Ishikawa (cell line): ENCODE data around the gene OTOR.

Experiments
- CEBPB ChIP-seq: IDR thresholded peaks from 2 replicates; pipeline ENCODE4 v1.6.1; 2012
- CREB1 ChIP-seq: IDR thresholded peaks from 2 replicates; pipeline ENCODE4 v1.6.1; 2012; ENCODE audit warnings: low read depth
- EGR1 ChIP-seq: IDR thresholded peaks from 2 replicates; pipeline ENCODE4 v1.6.1; 2012
- EP300 ChIP-seq: IDR thresholded peaks from 2 replicates; pipeline ENCODE4 v1.6.1; 2012; ENCODE audit warnings: borderline replicate concordance
- FOXM1 ChIP-seq: IDR thresholded peaks from 2 replicates; pipeline ENCODE4 v1.6.1; 2012; ENCODE audit warnings: low read depth, borderline replicate concordance
- NFIC ChIP-seq: IDR thresholded peaks from 2 replicates; pipeline ENCODE4 v1.6.1; 2012
- RAD21 ChIP-seq: IDR thresholded peaks from 2 replicates; pipeline ENCODE4 v1.6.1; 2012; ENCODE audit warnings: low read depth
- TAF1 ChIP-seq: IDR thresholded peaks from 2 replicates; pipeline ENCODE4 v1.6.1; 2012; ENCODE audit warnings: low read depth, mild to moderate bottlenecking
- TCF12 ChIP-seq: IDR thresholded peaks from 2 replicates; pipeline ENCODE4 v1.6.1; 2012; ENCODE audit warnings: low read depth
- TEAD4 ChIP-seq: IDR thresholded peaks from 2 replicates; pipeline ENCODE4 v1.6.1; 2012
- YY1 ChIP-seq: IDR thresholded peaks from 2 replicates; pipeline ENCODE4 v1.6.1; 2012; ENCODE audit warnings: low read depth
- ZBTB7A ChIP-seq: IDR thresholded peaks from 2 replicates; pipeline ENCODE4 v1.6.1; 2012; ENCODE audit warnings: low read depth
- TF ChIP-seq, protein P1 (sequence below): IDR thresholded peaks from 2 replicates; pipeline ENCODE4 v1.6.1; 2012; ENCODE audit warnings: low read depth, mild to moderate bottlenecking
- TF ChIP-seq, protein P2 (sequence below): IDR thresholded peaks from 2 replicates; pipeline ENCODE4 v1.6.1; 2012
- TF ChIP-seq, protein P3 (sequence below): IDR thresholded peaks from 2 replicates; pipeline ENCODE4 v1.6.1; 2012

Gene OTOR

DNA sequence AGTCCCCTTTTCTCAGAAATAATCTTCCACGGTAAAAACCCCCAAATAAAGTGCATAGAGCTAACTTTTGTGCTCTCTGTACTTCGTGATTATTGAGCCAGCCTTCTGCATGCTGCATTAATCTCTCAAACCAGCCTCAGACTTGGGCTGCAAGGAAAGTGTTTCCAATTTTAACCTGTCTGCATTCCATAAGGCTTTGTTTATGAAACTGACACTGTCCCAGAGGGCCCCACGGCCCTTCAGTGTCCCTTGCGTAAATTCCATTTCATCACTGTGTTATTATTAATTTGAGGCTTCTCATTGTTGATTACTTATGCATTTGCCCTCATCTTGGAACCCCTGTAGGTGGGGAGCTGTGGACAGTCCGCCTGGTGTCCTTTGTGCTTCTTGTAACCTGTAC lies 33.9 kb upstream of the OTOR start:
- TF ChIP-seq TEAD4 (no peak), TCF12 (no peak), EP300 (no peak), EGR1 (no peak), YY1 (no peak), RAD21 (no peak), NFIC (no peak)
- TF ChIP-seq, protein P1, sequence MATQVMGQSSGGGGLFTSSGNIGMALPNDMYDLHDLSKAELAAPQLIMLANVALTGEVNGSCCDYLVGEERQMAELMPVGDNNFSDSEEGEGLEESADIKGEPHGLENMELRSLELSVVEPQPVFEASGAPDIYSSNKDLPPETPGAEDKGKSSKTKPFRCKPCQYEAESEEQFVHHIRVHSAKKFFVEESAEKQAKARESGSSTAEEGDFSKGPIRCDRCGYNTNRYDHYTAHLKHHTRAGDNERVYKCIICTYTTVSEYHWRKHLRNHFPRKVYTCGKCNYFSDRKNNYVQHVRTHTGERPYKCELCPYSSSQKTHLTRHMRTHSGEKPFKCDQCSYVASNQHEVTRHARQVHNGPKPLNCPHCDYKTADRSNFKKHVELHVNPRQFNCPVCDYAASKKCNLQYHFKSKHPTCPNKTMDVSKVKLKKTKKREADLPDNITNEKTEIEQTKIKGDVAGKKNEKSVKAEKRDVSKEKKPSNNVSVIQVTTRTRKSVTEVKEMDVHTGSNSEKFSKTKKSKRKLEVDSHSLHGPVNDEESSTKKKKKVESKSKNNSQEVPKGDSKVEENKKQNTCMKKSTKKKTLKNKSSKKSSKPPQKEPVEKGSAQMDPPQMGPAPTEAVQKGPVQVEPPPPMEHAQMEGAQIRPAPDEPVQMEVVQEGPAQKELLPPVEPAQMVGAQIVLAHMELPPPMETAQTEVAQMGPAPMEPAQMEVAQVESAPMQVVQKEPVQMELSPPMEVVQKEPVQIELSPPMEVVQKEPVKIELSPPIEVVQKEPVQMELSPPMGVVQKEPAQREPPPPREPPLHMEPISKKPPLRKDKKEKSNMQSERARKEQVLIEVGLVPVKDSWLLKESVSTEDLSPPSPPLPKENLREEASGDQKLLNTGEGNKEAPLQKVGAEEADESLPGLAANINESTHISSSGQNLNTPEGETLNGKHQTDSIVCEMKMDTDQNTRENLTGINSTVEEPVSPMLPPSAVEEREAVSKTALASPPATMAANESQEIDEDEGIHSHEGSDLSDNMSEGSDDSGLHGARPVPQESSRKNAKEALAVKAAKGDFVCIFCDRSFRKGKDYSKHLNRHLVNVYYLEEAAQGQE: no peak

DNA sequence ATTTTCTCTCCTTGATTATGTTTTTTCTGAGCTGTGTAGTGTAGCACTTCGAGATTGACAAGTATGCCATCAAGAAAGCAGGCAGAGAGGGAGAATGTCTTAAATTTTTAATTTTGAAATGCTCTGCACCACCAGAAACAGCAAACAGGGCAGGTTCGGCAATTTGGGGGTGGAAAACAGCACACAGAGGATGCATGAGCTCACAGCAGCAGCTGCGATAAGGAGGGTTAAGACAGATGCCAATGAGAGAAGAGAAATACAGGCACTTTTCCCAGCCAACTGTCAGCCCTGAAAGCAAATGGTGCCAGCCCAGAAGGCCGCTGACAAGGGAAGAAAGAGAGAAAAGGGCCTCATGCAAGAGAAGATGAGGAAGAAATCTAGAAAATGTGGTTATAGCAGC lies 33.4 kb upstream of the OTOR start:
- TF ChIP-seq TAF1 (no peak), TCF12 (no peak), EGR1 (no peak), NFIC (no peak), TEAD4 (no peak), YY1 (no peak), RAD21 (no peak), EP300 (no peak), ZBTB7A (no peak), CREB1 (no peak)
- TF ChIP-seq, protein P2, sequence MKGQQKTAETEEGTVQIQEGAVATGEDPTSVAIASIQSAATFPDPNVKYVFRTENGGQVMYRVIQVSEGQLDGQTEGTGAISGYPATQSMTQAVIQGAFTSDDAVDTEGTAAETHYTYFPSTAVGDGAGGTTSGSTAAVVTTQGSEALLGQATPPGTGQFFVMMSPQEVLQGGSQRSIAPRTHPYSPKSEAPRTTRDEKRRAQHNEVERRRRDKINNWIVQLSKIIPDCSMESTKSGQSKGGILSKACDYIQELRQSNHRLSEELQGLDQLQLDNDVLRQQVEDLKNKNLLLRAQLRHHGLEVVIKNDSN: no peak
- TF ChIP-seq, protein P3, sequence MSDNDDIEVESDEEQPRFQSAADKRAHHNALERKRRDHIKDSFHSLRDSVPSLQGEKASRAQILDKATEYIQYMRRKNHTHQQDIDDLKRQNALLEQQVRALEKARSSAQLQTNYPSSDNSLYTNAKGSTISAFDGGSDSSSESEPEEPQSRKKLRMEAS: no peak

DNA sequence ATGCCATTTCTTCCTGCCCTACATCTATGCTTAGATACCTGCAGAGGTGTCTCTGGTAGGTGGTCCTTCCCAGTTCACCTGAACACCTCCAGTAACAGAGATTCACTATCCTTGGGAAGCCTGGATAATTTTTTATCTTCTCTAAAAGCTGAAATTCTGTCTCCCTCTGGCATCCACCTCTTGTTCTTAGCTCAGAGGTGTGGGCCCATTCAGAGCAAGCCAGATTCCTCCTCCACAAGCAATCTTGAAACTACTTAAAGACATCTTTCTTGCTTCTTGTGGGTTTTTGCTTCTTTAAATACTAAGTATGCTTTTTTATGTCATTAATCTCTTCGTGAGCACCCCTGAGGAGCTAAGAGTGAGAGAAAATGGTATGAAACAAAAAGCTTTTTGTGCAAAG lies 28.7 kb upstream of the OTOR start:
- TF ChIP-seq, protein P3: no peak
- TF ChIP-seq, protein P2: no peak
- TF ChIP-seq EP300 (no peak), ZBTB7A (no peak), TAF1 (no peak), FOXM1 (no peak), EGR1 (no peak), YY1 (no peak), RAD21 (no peak), CREB1 (no peak), NFIC (no peak), TEAD4 (no peak), CEBPB (no peak), TCF12 (no peak)
- TF ChIP-seq, protein P1: no peak

DNA sequence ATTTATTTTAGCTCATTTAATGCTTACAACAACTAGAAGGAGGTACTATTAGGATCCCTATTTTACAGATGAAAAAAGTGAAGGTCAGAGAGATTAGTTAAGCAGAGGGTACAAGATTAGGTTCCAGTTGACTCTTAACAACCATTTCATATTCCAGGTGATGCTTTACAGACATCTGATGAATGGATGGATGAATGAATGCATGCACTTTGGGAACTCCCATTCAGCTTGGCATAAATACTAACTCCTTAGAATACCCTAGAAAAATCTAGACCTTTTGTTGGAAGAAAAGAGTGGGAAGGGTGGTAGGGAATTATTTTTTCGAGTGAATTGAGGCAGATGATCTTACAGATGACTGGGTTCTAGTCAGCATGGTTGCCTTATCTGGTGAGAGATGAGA lies 19.1 kb upstream of the OTOR start:
- TF ChIP-seq TCF12 (no peak), EP300 (no peak), TEAD4 (no peak), YY1 (no peak), RAD21 (no peak), TAF1 (no peak), EGR1 (no peak), ZBTB7A (no peak)
- TF ChIP-seq, protein P1: no peak
